DND-41 (cell line): Measurements from ENCODE around the gene PTPRN2.

Source experiments
- ATAC-seq: fragments of 200-7000 bp; cut with Tn5 transposase; 3 replicates; pipeline ENCODE4 v1.9.1; 2021; ENCODE audit warnings: low read depth; ENCODE audit not compliant: insufficient read depth
- DNase-seq: peaks from one replicate; pipeline ENCODE4 v3.0.0-alpha.2; 2020
- H2AFZ ChIP-seq: 2 replicates; pipeline ENCODE4 v1.6.0; 2012; ENCODE audit warnings: low read depth, low read length
- H3K27ac ChIP-seq: 2 replicates; pipeline ENCODE4 v1.5.1; 2012; ENCODE audit warnings: low read length, inconsistent platforms
- H3K27me3 ChIP-seq: fragments of 200-600 bp; sonication (generic); 2 replicates; pipeline ENCODE4 v1.6.0; 2012; ENCODE audit warnings: low read length, mild to moderate bottlenecking, inconsistent platforms; ENCODE audit not compliant: insufficient read depth, poor library complexity
- H3K36me3 ChIP-seq: 2 replicates; pipeline ENCODE4 v1.5.1; 2012; ENCODE audit warnings: low read length, inconsistent platforms; ENCODE audit not compliant: insufficient read depth
- H3K4me1 ChIP-seq: 2 replicates; pipeline ENCODE4 v1.5.1; 2012; ENCODE audit warnings: mild to moderate bottlenecking, low read length; ENCODE audit not compliant: insufficient read depth
- H3K4me2 ChIP-seq: 2 replicates; pipeline ENCODE4 v1.6.0; 2012; ENCODE audit warnings: mild to moderate bottlenecking, moderate library complexity, low read length, inconsistent platforms; ENCODE audit not compliant: insufficient read depth
- H3K4me3 ChIP-seq, 2 experiments: fragments of 200-600 bp in 1 of 2; shearing (Covaris generic) in 1 of 2; 2 replicates each; pipeline ENCODE4 v1.5.1; 2012 to 2016; ENCODE audit warnings: inconsistent platforms in 2 of 2, low read length in 2 of 2, mild to moderate bottlenecking in 2 of 2, low read depth in 1 of 2, moderate library complexity in 1 of 2
- H3K79me2 ChIP-seq: 2 replicates; pipeline ENCODE4 v1.6.0; 2012; ENCODE audit warnings: low read length, inconsistent platforms; ENCODE audit not compliant: insufficient read depth
- H3K9ac ChIP-seq: 2 replicates; pipeline ENCODE4 v1.6.0; 2012; ENCODE audit warnings: low read depth, mild to moderate bottlenecking, inconsistent platforms, low read length, moderate library complexity
- H3K9me3 ChIP-seq: 2 replicates; pipeline ENCODE4 v1.5.1; 2012; ENCODE audit warnings: low read length, moderate library complexity, mild to moderate bottlenecking, inconsistent platforms; ENCODE audit not compliant: insufficient read depth, severe bottlenecking
- H4K20me1 ChIP-seq: 2 replicates; pipeline ENCODE4 v1.6.0; 2012; ENCODE audit warnings: low read length; ENCODE audit not compliant: insufficient read depth
- EZH2 ChIP-seq: IDR thresholded peaks from 3 replicates; pipeline ENCODE4 v1.6.1; 2012; ENCODE audit warnings: borderline replicate concordance, low read depth, mild to moderate bottlenecking, moderate library complexity, low read length, inconsistent platforms; ENCODE audit not compliant: severe bottlenecking
- TF ChIP-seq, protein P1 (sequence below): IDR thresholded peaks from 2 replicates; pipeline ENCODE4 v1.5.1; 2012; ENCODE audit warnings: borderline replicate concordance, low read length, moderate library complexity, mild to moderate bottlenecking; ENCODE audit not compliant: poor library complexity, severe bottlenecking; ENCODE audit errors: extremely low read depth

The PTPRN2 gene

GRCh38 chr7:157627033-157627432, 960.6 kb downstream of the PTPRN2 start:
- peaks cover 57% of the 10 kb centered on the region for H3K36me3 ChIP-seq
- H3K9me3 ChIP-seq: no peaks in the 10 kb centered on the region
- DNase-seq: no peak
- H4K20me1 ChIP-seq: peaks cover 7% of the 10 kb centered on the region; the same call in 1 of the 2 replicates
- peaks cover 54% of the 10 kb centered on the region for H3K79me2 ChIP-seq
- H3K27me3 ChIP-seq: no peaks in the 10 kb centered on the region
- TF ChIP-seq, protein P1, sequence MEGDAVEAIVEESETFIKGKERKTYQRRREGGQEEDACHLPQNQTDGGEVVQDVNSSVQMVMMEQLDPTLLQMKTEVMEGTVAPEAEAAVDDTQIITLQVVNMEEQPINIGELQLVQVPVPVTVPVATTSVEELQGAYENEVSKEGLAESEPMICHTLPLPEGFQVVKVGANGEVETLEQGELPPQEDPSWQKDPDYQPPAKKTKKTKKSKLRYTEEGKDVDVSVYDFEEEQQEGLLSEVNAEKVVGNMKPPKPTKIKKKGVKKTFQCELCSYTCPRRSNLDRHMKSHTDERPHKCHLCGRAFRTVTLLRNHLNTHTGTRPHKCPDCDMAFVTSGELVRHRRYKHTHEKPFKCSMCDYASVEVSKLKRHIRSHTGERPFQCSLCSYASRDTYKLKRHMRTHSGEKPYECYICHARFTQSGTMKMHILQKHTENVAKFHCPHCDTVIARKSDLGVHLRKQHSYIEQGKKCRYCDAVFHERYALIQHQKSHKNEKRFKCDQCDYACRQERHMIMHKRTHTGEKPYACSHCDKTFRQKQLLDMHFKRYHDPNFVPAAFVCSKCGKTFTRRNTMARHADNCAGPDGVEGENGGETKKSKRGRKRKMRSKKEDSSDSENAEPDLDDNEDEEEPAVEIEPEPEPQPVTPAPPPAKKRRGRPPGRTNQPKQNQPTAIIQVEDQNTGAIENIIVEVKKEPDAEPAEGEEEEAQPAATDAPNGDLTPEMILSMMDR: no peak
- no peak for TF ChIP-seq EZH2
- no peak for ATAC-seq
- H3K9ac ChIP-seq: peak overlapping the region; percentile 40
- peaks cover 94% of the 10 kb centered on the region for H3K4me1 ChIP-seq
- H3K4me3 ChIP-seq: peak overlapping the region in 1 of 2 experiments; percentile 9; a peak in 1 of 4 replicates
- no peak overlapping the region for H2AFZ ChIP-seq
- H3K27ac ChIP-seq: peak overlapping the region; percentile 91
- H3K4me2 ChIP-seq: peak overlapping the region; percentile 36

GRCh38 chr7:157625973-157626742, 961.5 kb downstream of the PTPRN2 start:
- Histone ChIP-seq H3K27me3 (no peaks in the 10 kb centered on the region), H2AFZ (no peak overlapping the region), H3K79me2 (peaks cover 57% of the 10 kb centered on the region), H3K4me2 (peak overlapping the region; percentile 36), H3K36me3 (peaks cover 62% of the 10 kb centered on the region), H3K9me3 (no peaks in the 10 kb centered on the region), H4K20me1 (peaks cover 11% of the 10 kb centered on the region; the same call in 1 of the 2 replicates), H3K27ac (peak overlapping the region; percentile 91), H3K4me3 (peak overlapping the region in 1 of 2 experiments; percentile 25; a peak in 2 of 4 replicates), H3K4me1 (peaks cover 100% of the 10 kb centered on the region), H3K9ac (peak overlapping the region; percentile 29; the same call in 1 of the 2 replicates)
- ATAC-seq (peak; percentile 86), DNase-seq (peak; percentile 65)
- no peak for TF ChIP-seq EZH2
- TF ChIP-seq, protein P1: no peak

DNA sequence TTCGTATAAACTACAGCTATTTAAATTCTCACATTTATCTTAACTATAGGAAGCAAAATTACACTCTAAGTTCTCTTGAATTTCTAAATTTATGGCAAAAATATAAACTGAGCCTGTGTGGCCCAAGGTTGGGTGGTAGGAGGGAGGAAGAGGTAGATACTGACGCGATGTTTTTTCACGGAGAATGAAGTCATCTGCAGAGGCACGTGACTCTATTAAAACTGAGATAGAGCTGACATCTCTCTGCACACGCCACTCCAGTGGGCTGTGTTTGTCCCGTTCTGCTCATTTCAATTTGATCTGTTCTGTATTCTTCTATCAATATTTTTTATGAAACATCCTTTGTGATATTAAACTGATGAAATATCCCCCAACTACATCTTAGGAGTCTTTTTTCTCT, 964.1 kb downstream of the PTPRN2 start:
- peaks cover 62% of the 10 kb centered on the region for H3K36me3 ChIP-seq
- H4K20me1 ChIP-seq: peaks cover 14% of the 10 kb centered on the region; the same call in 1 of the 2 replicates
- peaks cover 74% of the 10 kb centered on the region for H3K4me1 ChIP-seq
- no peak overlapping the region for H3K9ac ChIP-seq
- no peaks in the 10 kb centered on the region for H3K27me3 ChIP-seq
- DNase-seq (no peak), ATAC-seq (no peak)
- H2AFZ ChIP-seq: no peak overlapping the region
- no peak overlapping the region for H3K4me3 ChIP-seq
- H3K79me2 ChIP-seq: peaks cover 39% of the 10 kb centered on the region
- TF ChIP-seq EZH2: no peak
- TF ChIP-seq, protein P1: no peak
- no peaks in the 10 kb centered on the region for H3K9me3 ChIP-seq
- peak overlapping the region; percentile 75 for H3K27ac ChIP-seq
- no peak overlapping the region; the same call in 1 of the 2 replicates for H3K4me2 ChIP-seq
